Stimulated activated CD4-positive, alpha-beta T cell treated with anti-CD3 and anti-CD28 coated beads, Interleukin-12 subunit alpha, Interleukin-12 subunit beta, amount 100 ng/mL, for 48 hours (primary cell): ENCODE results near the gene FAM107A.
A peak's percentile ranks its signal among the peaks of the same experiment; 100 is the strongest.

Experiments used
- DNase-seq, 3 donors: peaks; one replicate each; pipeline ENCODE4 v3.0.0-alpha.2; 2020; ENCODE audit warnings: low read depth in 2 of 3, low spot score in 1 of 3

Gene FAM107A

DNA sequence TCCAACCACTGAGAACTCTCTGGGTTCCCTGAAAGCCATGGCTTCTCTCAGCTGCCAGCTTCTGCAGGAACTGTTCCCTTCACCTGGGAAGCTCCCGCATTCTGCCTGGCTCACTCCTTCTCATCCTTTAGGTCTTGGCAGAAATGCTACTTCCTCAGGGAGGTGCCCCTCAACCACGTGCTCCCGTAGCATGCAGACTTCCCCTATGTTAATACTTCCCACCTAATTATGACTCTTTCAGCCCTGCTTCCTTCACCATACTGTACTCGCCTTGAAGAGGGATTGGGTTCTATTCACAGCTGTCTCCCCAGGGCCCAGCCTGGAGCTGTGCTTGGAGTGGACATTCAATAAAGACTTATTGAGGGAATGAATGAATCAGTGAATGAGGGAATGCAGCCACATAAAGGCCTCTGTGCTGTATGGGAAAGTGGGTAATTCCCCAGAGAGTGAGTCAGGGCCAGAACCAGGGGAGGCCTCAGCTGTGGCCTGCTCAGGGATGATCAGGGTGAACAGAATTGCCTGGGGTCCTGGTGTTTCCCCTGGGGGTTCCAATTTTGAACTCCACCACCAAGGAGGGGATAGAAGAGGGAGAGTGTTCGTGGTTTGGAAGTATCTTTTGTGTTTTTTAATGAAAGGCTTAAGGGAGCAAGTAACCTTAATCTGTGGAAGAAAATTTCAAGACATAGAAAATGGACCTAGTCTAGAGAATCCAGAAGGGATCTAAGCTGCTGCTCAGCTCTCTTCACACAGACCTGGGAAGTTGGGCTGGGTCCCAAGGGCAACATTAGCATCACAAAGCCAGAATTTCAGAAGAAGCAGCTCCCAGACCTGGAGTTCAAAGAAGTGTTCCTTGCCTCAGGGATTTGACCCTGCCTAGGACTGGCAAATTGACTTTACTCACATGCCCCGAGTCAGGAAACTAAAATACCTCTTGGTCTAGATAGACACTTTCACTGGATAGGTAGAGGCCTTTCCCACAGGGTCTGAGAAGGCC lies 14.6 kb upstream of the FAM107A start:
- DNase-seq = no peak

DNA sequence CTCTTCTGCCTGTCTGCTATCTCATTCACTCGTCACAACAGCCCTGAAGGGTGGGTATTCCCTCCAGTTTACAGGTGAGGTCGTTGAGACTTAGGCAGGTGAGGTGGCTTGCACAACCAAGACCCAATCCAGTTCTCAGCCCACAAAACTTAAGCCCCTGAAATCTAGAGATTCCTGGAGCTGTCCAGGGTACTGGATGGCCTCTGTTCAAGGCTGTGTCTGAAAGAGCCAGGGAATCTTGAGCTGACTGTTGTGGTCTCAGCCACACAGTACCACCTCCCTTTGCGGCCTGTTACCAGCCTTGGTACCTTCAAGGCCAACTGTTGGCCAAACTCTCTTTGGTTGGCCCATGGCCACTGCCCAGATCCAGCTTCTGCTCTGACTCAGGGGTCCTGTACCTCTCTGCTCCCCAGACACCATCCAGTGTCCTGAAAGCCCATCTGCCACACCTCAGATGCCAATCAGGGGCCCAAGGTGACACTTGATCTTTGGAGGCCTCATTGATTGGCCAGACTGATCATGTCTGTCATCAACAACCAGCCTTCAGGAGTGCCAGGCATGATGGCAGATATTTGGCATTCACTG lies 10.9 kb upstream of the FAM107A start:
- no peak for DNase-seq

DNA sequence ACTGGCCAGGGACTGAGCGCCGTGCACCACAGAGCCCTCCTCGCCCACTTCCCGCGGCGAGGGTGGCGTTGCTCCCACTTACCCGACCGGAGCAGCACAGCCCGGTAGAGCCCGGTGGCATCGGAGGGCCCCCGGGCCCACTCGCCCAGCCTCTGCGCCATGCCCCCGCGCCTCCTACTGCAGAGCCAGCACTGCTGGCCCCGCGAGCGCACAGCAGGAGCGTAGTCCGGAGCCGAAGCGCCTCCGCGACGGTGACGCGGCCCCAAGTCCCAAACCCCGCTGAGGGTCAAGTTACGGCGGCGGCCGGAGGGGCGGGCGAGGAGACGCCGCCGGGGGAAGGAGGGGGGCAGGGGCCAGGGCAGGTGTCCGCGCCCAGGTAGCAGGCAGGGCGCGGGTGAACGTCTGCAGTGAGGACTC lies 9.6 kb upstream of the FAM107A start:
- DNase-seq = no peak

DNA sequence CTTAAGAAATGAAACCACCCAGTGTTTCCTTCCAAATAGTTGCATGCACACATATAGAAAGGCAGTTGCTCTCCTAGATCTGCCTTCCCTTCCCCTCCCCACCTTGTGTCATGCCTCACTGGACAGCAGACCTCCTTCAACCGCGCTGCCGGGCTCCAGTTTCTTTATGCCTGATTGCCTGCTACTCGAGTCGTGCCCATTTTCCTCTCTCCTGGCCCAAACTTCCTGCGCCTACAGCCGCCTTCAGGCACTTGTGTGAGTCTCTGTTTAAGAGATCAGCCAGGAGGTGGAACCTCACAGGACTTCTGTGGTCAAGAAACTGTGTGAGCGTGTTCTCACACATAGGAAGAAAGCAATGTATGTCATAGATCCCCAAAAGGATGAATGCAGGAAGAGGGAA lies 8.8 kb upstream of the FAM107A start:
- no peak for DNase-seq

DNA sequence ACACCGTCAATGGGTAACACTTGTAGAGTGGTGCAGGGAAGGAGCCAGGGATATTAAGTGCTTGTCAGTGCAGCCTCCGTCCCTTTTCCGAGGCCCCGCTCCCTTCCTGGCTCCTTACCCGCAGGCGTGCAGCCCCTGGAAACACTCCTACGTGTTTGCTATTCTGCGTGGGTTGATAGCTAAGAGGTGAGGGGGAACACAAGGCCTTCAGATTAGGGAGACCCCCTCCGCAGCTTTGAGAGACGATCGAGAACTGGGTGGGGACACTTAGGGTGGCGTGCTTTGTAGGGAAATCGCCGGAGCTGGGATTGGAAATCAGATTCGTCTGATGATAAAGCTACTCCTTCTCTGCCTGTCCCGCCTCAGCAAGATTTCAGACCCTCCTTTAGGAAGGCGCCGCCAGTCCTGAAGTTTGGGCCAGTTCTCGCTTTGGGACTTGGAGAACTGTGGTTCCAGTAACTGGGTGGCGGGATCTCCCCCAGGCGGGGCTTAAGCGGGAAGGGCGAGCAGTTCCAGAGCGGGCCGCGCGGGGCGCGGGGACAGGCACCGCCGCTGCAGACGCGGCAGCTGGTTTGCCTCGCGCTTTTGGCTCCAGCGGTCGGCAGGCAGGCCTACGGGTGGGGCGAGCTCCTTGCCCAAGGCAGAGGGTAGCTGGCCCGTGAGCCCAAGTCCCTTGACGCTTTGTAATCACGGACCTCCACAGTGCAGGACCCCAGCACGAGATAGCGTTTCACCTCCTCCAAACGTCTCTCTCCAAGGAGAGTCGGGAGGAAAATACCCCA lies 8.0 kb upstream of the FAM107A start:
- DNase-seq = peak; percentile 37 to 65 (median 54)

DNA sequence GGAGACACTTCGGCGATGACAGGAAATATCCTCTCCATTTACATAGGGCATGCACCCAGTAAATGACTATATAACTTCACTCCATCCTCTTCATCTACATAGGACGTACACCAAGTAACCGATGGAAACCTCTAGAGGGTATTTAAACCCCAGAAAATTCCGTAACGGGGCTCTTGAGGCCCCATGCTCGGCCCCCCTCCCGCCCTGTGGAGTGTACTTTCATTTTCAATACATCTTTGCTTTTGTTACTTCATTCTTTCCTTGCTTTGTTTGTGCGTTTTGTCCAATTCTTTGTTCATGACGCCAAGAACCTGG lies 7.5 kb upstream of the FAM107A start:
- no peak for DNase-seq

DNA sequence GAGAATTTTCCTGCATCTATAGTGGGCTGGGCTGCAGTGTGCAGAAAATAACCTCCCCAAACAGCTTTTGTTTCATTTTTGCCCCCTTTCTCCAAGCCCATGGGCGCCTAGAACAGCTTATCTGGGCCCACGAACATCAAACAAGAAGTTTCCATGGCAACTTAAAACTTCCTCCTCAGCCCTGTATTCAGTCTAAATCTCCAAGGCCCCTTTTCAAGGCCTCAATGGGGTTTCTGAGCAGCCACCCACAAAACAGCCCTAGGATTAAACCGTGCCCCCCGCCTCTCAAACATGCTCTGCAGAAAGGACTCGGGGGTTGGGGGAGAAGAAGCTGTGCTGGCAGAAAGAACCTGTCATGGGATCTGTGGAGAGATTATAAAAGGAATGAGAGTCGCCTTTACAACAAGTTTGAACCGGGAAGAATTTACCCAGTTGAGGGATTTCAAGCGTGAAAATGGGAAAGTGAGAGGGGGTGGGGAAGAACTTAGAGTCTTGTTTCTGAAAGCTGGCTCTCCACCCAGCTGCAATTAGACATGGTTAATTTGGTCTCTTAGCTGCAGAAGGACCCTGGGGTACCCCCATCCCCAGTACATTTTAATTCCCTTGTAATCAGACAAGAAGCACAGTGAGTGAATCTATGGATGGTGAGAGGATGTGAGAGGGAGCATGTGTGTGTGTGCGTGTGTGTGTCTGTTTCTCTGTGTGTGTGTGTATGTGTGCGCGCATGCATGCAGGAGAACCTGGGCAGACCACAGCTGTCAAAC lies 4.3 kb upstream of the FAM107A start:
- DNase-seq = no peak

DNA sequence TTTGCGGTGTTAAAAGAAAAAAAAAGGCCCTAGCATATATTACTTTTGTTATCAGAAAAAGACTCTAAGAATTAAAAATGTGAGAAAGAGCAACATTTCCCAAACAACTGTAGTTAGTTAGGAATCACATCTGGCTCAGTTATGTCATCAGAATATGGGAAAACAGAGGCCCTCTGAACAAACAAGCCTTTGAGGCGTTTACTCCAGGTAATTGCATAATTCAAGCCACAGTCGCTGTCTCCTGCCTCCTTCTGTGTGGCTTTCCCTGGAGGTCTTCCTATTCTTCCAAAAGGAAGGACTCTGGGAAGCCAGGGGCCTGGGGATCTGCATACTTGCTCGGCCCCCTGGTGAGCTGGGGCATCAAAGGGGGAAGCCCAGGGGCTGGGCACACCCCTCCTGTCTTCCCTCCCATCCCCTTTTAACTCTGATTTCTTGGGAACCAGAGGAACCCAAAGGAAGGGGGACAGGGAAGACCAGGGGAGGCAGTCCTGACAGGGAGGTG lies 3.7 kb upstream of the FAM107A start:
- DNase-seq = no peak

DNA sequence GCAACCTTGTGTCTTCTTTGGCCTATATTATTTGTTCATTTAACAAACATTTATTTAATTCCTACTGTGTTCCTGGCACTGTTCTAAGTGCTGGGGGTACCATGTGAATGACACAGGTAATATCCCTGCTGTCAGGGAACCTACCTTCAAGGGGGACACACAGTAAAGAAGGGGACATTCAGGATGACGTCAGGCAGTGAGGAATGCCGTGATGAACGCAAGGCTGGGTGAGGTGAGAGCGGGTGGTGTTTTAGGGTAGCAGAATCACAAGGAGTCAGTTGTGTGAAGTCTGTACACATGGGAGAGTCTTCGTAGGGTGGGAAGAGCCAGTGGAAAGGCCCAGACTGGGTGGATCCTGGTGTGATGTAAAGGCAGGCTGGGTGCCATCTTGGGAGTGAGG lies 1.7 kb upstream of the FAM107A start:
- DNase-seq = no peak

DNA sequence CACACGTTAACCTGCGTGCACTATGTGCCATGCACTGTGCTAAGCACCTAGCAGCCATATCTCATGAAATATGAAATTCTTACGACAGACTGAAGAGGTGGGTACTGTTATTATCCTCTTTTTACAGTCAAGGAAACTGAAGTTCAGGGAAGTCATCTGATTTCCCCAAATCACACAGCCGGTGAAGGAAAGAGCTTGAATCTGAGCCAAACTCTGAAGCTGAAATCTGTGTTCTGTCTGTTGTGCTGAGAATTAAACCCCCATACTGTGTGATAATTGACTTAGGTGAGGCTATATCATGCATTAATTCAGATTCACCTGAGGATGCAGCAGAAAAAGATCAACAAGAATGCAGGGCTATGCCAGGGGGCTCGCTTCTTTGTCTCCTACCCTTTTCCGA lies 475 bp downstream of the FAM107A start:
- no peak for DNase-seq

DNA sequence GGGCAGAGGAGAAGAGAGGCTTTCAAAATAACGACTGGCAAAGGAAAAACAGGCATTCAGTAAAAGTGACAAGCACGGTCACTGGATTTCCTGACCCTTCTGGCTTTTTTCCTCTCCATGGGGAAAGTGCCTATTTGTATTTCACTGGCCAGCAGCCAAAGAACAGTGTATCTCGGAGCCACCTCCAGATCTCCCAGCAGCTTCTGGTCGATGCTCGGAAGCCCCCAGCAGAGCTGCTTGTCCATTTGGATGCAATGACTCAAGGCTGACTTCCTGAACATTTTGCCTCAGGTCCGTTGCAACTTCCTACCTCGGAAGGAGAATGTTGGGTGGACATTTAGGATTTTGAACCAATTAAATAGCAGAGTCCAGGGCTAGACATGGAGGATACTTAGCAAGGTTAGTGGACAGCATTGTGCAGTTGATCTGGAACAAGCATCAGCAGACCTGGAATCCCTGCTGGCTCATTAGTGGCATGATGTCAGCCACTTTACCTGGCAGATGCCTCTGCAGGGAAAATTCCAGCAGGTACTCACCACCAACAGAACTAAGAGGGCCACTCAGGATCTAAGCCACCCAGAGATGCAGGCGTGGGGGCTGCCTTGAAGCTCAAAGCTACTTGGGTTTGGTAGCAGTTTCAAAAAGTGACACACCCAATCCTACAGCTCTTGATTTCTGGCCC lies 1.1 kb downstream of the FAM107A start:
- no peak for DNase-seq

DNA sequence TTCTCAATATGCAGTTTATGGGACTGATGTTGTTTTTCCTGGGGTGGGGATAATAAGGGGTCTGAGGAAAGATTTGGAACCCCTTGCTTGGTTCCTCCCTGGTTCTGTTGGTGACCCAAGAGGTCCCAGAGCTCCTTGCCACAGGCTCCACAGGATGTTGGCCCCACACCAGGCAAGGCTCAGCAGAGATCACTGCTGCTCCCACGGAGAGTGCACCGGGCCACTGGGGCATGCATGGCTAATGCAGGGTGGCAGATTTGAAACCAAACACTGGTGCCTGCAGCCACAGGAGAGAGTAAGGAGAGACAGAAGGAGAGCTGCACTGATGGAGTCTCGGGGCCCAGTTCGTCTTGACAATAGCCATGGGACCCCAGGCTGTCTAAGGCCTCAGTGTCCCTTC lies 2.5 kb downstream of the FAM107A start:
- DNase-seq = no peak

DNA sequence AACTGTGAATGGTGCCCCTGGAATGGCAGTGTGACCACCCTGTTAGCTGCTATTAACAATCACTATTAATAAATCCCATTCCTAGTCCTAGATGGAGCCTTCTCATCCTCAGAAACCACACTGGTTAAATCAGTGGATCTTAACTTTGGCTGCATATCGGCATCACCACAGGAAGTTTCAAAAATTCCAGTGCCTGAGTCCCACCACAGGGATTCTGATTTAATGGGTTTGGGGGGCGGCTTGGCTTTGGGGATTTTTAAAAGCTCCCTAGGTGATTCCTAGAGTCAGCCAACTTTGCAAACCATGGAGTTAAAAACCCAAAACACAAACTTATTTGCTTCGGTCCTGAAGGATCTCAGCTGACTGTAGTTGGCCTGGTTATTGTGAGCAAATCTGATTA lies 3.1 kb downstream of the FAM107A start:
- DNase-seq = no peak

DNA sequence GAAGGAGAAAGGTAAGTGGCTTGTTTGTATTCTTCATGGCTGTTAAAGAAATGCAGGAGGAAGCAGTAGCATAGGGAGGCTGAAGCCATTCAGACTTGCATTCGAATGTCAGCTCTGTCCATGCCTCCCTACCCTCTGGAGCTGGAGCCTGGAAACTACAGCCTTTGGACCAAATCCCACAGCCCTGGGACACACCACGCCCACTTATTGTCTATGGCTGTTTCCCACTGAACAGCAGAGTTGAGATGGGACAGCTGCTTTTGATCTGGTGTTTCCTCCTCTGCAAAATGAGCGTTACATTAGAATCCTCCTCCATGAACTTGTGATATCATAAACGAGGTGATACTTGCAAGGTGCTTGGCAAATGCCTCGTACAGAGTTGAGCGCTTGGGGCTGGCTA lies 3.6 kb downstream of the FAM107A start:
- no peak for DNase-seq

DNA sequence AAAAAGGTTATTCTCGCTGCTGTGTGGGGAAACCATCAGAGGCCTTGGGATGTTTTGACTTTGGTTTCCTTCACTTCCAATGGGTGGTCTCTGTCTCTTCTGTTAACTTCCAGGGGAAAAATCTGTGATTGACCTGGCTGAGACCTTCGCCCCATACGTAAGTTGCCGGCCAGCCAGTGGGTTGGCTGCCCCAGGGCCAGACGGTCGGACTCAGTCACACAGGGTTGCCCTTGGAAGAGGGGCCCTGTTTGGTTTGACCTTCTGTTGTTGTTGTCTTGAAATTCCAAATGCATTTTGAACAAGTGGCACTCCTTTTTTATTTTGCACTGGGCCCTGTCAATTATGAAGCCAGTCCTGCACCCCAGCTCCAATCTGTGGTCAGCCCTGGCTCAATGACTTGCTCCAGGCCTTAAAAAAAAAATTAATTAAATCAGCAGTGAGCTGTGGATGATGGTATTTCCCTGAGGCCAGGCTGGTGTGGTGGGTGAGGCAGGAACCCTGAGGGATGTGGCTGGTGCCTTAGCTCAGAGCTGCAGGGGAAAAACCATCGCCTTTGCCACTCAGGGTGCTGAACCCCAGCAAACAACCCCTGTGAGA lies 4.5 kb downstream of the FAM107A start:
- DNase-seq = no peak

DNA sequence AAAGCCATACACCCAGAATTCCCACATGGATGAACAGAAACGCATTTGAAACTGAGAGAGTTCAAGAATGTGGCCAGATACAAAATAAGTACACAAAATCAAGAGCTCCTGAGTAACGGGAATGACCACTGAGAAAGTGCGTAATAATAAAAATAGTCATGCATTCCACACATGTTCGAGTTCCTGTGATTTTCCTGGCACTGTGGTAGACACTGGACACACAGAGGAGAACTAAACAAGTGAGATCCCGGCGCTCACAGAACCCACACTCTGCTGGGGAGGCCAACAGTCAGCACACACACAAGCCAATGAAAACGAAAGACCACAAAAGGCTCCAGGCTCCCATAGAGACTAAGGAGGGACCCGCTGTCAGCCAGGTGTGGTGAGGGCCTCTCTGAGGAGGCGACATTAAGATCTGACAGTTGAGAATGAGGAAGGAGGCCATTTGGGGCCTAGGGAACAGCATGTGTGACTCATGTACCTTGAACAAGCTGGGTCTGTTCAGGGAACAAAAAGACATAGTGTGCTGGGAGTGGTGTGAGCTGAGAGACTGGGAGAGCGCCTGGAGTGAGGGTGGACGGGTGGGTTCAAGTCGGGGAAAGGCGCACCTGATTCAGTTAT lies 5.1 kb downstream of the FAM107A start:
- no peak for DNase-seq

DNA sequence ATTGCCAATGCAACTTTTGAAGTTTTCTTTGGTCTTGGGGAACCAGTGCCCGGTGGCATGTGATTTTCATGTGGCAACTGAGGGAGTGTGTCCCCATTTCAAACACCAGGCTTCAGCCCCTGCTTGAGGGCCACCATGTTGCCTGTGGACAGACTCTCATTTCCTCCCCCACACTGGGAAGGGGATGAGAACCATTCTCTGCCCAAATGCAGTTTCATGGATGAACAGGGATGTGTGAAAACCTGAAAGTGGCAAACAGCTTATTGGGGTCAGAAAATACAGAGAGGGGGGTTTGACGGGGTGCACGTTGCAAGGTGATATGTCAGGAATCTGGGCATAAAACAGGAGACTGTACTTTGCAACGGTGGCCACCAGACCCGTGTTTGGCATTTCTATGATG lies 6.3 kb downstream of the FAM107A start:
- DNase-seq = no peak

DNA sequence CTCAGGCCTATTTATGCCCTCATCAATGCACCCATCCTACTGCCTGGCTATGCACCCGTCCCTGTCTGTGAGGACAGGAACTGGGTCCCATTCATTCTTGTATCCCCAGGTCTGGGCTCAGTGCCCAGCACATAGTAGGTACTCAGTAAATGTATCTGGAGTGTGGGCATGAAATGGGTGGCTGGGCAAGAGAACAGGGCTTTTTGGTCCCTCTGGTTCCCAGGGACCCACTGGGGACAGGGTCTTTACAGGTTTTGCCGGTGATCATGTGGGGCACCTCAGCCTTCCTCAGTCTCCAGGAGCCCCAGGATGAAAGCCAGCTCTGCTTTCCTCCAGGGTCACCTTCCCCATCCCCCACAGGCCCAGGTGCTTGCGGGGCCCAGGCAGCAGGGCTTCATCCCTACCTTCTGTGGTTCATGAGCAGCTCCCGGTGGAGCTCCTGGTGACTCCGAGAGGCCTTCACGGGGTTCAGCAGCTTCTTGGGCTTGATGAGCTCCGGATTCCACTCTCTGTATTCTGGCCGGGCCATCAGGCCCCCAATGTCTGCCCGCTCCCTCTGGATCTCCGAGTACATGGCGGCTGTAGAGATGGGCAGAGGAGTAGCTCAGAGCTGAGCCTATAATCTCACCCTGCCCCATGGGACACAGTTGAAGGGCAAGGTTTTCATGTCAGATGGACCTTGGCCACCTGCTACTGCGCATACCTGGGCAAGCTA lies 7.7 kb downstream of the FAM107A start:
- DNase-seq = no peak
